Mesenteric fat pad (tissue), 1 donor: ENCODE results near the gene TMED7. TPM values are rescaled to one million over a fixed set of nuclear protein-coding genes. Genes with fewer than 3 reads are reported as not detected.

Source experiments
- DNase-seq: peaks from one replicate; pipeline ENCODE4 v3.0.0-alpha.2; 2020; ENCODE audit warnings: low spot score
- total RNA-seq: library from RNA; stranded (reverse); fragmentation: NEBNext Ultra II Directional; extraction: Animal tissue kit (Norgen Biotek cat#: 25700); gene quantifications from one replicate; pipeline ENCODE4 v1.2.1, GENCODE V29; 2021
- donor health status: DM: yes; HTN: yes; CAD: no.

Gene TMED7
- total RNA-seq, 1 donor from 2014 or later: 82.8 TPM

DNA sequence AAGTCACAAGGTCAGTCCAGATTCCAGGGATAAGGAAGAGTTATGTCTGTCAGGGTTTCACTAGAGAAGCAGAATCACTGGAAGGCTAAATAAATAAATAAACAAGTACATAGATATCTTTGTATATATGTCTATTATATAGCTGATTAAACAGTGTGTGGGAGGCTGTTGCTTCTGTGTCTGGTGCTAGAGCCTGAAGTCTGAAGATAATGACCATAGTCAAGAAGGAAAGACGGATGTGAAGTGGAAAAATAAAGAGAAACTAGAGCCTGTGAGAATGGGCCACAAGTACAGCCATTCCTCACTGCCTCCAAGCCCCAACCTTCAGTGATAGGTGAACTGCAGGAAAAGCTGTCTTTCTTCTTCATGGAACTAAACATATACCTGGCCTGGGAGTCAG lies 4.1 kb upstream of the TMED7 start:
- DNase-seq: no peak

DNA sequence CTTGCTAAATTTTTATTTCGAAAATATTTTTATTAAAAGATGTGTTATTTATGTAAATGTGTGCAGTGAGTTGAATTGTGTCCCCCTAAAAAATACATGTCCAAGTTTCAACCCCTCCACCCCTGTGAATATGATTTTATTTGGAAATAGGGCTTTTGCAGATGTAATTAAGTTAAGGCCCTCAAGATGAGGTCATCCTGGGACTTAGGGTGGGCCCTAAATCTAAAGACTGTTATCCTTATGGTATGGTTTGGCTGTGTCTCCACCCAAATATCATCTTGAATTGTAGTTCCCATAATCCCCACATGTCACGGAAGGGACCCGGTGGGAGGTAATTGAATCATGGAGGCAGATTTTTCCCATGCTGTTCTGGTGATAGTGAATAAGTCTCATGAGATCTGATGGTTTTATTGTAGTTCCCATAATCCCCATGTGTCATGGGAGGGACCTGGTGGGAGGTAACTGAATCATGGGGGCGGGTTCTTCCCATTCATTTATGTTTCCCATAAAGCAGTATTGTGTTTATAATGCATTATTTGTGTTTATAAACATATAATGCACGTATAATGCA lies 1.5 kb upstream of the TMED7 start:
- DNase-seq: no peak

DNA sequence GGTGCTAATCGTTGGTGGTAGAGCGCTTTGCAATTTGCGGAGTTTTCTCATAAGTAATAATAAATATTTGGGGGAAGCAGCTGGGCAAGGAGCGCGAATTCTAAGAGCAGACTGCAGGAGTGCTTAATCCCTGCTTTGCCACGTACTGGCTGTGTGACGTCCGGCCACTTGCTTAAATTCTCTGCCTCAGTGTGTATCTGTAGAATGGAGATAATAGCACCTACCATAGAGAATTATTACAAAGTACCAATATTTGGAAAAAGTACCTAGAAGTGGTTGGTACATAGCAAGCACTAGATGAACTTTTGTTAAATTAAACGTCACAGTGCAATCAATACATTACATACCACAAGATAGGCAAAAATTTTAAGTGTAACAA lies 598 bp upstream of the TMED7 start:
- DNase-seq: no peak

DNA sequence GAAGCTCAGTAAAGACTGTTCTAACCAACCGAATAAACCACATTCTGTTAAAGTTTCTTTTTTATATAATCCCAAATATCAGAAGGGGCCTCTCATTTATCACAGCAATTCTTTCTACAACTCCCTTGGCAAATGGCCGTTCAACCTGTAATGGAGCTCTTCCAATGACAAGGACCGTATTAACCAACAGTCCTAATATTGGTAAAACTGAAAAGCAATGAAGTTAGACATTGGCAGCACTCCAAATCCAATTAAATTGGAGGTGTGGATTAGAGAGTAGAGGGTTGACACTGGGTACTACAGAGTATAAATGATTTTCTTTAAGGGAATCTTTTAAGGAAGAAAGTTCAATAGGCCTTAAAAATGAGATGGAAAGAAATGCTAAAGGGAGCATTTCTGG lies 842 bp downstream of the TMED7 start:
- DNase-seq: no peak

DNA sequence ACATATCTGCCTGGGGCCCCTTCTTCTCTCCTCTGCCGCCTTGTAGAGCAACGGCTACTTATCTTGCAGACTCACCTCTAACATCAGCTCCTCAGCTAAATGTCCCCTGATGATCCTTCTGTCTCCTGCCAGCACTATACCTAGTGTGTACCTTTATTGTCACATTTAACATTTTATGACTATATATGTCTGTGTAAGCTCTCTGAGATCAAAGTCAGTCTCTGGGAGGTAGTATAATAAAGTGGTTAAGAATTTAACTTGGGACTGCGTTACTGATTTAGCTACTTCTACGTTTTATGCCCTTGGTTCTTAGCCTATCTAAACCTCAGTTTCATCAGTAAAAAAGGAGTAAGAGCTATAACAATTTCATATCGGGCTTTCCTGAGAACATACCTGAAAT lies 2.2 kb downstream of the TMED7 start:
- no peak for DNase-seq

DNA sequence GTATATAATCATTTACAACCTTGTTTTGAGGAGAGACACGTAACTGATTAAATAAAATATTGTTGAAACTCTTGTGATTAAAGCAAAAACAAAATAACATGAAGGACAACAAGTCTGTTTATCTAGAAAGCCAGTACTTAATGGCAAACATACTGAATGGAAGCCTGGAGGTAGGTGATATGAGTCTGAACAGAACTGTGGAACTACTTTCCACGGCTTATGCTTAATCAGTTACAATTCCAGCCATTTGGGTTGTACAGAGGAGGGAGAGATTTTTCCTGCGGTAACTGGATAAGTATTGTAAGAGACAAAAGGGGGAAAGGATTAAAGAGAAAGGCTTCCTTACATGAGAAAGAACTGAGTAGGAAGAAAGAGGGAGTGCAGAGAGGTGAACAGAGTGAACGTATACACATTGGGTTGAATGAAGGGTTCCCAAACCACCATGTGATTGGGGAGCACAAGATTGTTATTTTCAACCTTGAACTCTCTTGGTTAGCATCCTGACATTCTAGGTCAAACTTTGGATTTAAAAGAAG lies 4.4 kb downstream of the TMED7 start:
- no peak for DNase-seq

DNA sequence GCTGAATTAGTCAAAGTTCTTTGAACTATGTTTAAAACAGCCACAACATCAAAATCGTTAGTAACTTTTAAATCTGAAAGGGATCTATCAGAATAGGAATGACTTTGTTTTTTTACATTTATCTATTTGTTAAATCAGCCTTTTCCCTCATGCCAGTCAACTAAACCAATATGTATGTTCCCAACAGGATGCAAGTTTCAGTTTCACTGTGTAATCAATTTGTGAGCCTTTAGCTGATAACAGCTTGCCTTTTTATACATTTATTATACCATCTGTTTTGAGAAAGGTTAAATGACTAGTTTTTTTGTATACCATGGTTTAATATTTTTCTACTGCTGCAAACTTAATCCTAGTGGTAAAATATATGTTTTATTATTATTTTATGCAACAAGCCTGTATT lies 8.9 kb downstream of the TMED7 start:
- no peak for DNase-seq

DNA sequence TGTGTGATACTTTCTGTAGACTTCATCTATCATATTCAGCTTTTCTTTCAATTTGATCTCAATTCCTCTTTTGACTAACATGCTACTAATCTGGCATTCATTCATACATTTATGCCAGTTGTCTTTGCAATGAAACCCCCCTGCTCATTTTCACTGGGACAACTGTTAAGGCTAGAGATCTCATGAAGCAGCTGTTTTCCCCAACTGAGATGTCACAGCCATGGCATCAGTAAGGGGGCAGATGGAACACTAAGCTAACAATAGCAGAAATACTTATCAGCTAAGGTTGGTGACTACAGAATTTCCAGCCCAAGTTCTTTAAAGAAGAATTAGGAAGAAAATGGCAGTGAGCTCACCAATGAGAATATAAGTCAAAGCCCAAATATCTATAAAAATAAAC lies 9.4 kb downstream of the TMED7 start:
- no peak for DNase-seq

DNA sequence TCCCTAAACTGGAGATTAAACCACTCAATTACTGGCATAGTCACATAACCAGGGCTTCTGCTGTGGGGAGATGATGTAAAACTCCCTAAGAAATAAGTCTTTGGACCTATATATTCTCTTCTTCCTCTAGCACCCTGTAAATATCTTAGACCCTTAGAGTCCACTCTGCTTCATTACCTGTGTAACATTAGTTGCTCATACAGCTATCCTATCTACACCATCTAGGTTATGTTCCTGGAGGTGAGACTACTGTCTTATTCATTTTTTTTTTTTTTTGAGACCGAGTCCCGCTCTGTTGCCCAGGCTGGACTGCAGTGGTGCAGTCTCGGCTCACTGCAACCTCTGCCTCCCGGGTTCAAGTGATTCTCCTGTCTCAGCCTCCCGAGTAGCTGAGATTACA lies 14.0 kb downstream of the TMED7 start:
- DNase-seq: no peak

DNA sequence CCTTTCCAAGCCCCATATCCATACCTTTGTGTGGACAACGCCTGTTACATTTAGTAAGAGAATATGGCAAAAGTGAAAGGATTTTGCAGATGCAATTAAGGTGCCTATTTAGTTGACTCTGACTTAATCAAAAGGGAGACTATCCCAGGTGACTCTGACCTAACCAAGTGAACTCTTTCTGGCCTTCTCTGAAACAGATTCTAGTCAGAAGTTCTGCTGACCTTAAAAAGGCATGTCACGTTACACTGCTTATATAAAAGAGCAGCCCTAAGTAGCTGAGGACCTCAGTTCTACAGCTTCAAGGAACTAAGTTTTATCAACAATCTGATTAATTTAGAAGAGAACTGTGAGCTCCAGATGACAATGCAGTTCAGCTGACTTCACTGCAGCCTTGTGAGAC lies 17.9 kb downstream of the TMED7 start:
- no peak for DNase-seq

DNA sequence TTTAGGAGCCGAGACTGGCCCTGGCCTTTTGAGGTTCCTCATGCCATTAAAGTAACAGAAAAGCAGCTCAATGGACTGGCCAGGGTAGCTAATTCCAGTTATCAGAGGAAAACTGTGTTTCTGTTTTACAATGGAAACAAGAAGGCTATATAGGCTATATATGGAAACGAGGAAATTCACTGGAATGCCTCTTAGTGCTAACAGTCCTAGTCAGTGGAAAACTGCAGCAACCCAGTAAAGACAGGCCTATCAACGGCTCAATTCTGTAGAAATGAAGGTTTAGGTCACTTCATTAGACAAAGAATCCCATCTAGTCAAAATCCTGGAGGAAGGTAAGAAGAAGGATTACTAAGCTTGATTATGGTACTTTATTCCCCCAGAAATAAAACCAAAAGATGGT lies 20.4 kb downstream of the TMED7 start:
- DNase-seq: no peak

DNA sequence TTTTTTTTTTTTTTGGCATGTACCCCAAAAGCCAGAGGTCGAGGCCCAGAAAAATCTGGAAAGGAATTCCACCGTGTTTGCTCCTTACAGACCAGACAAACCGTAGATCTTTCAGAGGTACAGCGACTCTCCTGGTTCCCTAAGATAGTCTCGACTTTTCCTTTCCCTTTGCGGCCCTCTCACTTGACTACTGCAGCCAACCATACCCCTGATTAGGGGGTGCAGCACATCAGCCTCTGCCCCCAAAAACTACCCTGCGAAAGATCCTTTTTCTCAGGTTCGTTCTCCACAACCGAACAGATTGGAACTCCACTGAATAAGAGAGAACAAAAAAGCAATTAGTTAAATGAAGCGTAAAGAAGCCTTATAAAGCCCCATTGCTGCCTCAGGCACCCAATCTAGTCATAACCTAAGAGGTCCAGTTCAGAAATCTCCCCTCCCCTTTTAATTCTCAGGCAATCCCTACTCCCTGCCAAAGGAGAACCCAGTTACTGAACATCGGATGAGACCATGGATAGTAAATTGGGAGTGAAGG lies 23.2 kb downstream of the TMED7 start:
- DNase-seq: no peak

DNA sequence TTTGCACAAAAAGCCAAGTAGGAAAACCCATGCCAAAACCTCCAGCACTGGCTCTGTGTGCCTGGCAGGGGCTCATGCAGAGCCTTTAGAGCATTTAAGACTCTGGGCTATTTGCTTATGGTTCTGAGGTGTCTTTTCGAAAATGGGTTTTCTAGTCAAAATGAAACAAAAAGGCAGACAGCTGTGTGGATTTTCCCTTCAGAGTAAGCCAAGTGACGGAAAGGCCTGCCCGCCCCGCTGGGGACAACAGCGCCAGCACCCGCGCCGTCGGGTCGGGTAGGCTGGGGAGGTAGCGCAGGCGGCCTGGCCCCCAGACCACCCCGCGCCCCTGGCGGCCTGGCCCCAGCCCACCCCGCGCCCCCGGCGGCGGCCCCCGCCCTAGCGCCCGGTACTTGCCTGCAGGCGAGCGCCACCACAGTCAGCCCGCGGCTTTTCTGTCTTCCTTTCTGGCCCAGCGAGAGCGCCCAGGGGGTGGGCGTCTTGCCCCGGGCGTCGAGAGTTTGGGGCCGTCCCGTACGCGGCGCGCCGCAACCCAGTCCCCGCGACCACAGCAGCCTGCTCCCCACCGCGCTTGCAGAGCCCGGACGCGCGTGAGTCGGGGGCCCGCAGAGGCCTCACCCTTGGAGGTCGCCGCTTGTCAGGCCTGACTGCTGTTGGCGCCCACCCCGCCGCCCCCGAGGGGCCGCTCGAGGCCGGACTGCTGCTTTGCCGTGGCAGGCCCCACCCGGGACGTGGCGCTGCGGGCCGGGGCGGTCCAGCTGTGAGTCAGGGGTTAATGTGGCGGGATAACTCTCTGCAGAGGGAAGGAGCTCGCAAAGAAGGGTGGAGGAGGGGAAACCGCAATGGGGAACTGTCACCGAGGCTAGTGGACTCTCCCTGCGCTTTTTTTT lies 23.9 kb downstream of the TMED7 start, which contains the start of gene TICAM2:
Gene TICAM2 (minus strand): TSS at position 779 of the 890 bp plus-strand sequence. CDS start 21,223 bp downstream, outside the sequence.
- peak; percentile 93 for DNase-seq

DNA sequence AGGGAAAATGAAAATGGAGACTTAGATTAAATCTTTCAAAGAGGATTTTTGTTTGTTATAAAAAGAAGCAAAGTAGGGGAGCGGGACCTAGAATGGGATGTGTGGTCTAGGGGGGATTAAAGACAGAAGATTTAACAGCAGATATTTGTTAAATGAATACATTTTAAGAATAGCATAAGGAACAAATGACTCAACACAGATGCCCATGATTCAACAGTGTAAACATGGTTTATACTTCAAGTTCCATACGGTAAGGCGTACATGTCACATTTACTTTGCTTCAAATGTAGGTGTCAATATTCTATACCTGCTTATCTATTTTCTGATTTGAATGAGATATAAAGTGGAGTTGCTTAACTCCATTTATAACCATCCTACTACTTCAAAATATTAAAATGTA lies 25.1 kb downstream of the TMED7 start:
- no peak for DNase-seq

DNA sequence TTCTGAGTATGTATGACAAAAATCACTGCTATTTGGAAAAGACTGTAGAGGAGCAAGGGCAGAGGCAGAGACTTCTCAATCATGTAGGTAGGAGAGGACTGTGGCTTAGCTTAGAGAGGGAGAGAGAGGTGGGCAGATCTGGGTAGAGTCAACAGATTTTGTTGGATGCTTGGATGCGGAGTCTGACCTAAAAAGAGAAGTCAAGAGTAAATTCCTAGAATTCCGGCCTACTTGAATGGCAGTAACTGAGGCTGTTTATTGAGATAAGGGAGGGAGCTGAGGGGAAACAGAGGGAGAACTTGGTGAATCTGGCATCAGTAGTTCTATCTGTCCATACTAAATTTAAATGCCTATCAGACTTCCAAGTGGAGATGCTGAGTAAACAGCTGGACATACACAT lies 25.9 kb downstream of the TMED7 start:
- DNase-seq: no peak

DNA sequence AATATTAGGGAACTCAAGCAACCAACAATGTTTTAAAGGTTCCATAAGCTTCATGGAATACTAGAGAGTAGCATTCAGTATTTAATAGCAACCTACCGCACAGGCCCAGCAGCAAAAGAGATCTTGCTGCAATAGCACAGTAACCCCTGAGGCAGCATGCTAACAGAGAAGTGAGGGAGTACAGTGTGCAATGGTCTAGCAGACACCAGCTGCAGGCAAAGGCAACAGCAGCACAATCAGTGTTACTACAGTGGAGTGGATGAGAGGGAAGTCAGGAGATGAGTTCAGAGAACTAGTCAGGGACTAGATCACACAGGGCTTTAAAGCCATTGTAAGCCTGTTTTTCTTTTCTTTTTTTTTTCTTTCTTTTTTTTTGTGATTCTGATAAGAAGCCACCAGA lies 26.3 kb downstream of the TMED7 start:
- no peak for DNase-seq

DNA sequence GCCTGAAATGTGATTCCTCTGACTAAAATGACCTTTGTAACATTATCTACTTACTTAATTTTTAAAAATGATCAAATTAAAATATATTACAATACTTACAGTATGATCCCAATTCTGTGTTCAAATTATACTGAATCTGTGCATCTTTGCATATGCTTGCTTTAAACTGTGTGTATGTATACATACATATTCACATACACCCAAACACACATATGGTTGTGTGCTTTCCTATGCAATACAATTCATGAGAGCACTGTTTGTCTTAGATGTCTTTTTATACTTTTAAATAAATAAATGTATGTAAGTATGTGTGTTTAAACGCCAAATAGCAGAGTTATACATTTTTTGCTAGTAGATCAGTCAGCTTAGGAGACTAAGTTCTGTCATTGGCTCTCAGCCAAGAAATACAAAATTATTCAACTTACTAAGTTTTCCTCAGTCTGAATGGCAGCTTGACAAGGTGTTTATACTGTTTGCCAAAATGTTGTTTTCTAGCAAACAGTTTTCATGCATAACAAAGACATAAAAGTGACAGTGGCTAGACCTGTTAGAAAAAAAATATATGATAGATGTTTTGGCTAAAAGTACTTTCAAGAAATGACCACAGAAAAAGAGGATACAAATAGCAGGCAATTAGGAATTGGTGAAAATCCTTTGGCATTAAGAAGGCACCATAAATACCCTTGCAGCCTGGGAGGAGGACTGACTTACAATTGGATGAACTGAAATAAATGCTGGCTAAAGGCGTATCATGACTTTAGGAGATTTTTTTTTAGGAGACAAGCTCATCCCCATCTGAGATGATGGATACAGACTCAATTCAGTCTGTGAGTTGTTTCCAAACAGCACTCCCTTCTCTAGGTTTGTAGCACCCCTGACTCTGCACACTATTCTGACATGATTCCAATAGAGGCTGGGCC lies 31.4 kb downstream of the TMED7 start:
- DNase-seq: no peak

DNA sequence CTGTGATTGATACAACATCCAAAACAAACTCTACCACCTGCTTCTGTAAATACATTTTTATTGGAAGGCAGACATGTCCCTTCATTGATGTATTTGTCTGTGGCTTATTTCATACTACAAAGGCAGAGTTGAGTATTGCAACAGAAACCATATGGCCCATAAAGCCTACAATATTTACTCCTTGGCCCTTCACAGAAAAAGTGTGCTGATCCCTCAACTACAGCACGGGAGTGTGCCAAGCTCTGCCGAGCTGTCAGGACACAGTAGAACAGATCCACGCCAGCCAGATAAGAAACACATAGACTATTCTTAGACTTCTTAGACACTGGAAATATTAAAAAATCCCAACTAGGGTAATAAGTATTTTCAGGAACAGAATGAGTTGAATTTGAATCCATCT lies 36.8 kb downstream of the TMED7 start:
- DNase-seq: no peak

DNA sequence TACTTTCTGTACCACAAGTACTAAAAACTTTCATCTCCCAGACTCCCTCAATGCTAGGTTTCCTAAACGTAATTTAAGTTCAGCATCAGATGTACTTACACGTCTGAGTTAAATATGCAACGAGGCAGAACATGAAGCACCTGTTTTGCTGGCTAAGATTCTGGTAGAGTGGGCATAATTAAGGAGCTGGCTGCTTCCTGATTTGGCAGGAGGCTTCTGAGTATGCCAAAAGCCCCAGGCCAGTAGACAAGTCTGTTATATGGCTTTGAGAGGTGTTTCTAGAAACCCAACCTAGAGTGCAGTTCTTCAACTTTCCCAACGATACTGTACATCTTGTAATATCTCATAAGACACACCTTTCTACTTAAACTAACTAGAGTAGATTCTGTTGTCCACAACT lies 37.2 kb downstream of the TMED7 start:
- DNase-seq: no peak

DNA sequence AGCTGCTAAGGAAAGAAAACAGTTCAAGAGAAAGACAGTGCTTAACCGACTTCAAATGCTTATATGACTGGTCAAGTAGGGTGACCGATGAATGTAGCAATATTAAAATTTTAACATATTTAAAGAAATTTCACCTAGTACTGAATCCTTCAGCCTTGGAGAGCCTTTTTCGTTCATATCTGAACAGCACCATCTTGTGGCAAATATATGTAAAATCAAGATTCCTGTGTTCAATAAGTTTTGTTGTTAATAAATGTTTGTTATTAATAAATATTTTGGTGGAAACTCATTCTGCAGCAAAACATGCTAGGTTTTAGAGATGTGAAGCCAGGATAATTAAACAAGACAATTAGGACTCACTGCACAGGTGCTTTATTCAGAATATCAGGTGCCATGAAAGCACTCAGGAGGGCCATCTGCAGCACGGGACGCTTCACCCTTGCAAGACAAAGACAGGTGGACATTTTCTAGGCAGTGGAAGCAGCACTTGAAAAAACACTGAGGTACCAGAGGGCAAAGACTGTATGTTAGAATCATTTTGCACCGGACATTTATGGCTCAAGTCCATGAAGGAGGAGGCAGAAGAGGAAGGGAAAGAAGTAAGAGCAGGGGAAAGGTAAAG lies 39.2 kb downstream of the TMED7 start:
- DNase-seq: no peak

DNA sequence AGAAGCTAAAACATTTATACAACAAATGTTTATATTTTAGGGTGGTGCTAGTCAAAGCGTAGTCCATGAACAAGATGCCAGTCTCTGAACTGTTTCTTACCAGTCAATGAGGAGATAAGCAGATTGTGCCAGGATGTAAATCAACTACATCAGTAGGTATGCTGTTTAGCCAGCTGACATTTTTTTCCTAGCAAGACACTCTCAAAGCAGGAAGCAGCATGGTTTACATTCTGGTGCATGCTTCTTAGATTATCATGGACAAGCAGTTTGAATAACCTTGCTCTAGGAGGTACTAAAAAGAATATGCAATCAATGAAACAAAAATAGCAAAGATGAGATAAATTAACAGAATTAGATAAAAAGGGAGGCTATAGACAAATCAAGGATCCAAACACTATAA lies 40.6 kb downstream of the TMED7 start:
- DNase-seq: no peak
